ENCODE data around the gene ARHGEF12. TPM values are rescaled to one million over a fixed set of nuclear protein-coding genes. Genes with fewer than 3 reads are reported as not detected.

The ARHGEF12 gene
- polyA plus RNA-seq, 1 donor (not counting 4 experiments of a cell fraction or from before 2014, with no cell fraction given) = 28.8 TPM

DNA sequence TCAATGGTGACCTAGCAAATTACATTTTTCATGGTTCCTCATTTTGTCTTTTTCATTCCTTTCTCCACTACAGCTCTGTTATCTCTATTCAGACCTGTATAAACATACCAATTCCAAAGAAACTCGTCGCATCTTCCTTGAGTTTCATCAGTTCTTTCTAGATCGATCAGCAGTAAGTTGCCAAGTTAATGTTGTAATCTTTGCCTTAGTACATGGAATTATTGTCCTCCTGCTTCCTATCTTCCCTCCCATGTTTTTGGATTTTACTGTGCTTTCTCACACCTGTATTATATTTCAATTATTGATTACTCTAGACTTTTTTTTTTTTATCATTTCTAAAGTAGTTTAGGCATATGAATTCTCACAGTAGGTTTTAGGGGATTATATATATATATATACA, 105.8 kb downstream of the ARHGEF12 start:
- Histone ChIP-seq H3K9me3 (ENCODE audit: control insufficient read depth, low read depth, low read length) (no peaks in the 10 kb centered on the region), H3K4me3 (ENCODE audit: control insufficient read depth in 2 of 3, extremely low read depth in 1 of 3, insufficient read depth in 2 of 3, low read depth in 1 of 3, low read length in 3 of 3) (no peak overlapping the region), H4K20me1 (ENCODE audit: control insufficient read depth, extremely low read depth, insufficient read depth, low read length) (no peaks in the 10 kb centered on the region), H3K27ac (ENCODE audit: control insufficient read depth, insufficient read depth, low read length) (no peak overlapping the region), H3K27me3 (ENCODE audit: control insufficient read depth, extremely low read depth, insufficient read depth, low read length) (no peaks in the 10 kb centered on the region), H3K9me1 (ENCODE audit: control insufficient read depth, extremely low read depth, insufficient read depth, low read length) (no peaks in the 10 kb centered on the region), H3K79me2 (ENCODE audit: control insufficient read depth, insufficient read depth, low read length) (no peaks in the 10 kb centered on the region), H3K4me1 (ENCODE audit: control insufficient read depth, extremely low read depth, insufficient read depth, low read length) (no peaks in the 10 kb centered on the region), H2AFZ (ENCODE audit: control insufficient read depth, low read length) (no peak overlapping the region), H3K9ac (ENCODE audit: control insufficient read depth, extremely low read depth, insufficient read depth, low read length) (no peak overlapping the region), H3K4me2 (ENCODE audit: control insufficient read depth, extremely low read depth, insufficient read depth, low read depth, low read length) (no peak overlapping the region), H3K36me3 (ENCODE audit: control insufficient read depth in 2 of 2, extremely low read depth in 1 of 2, insufficient read depth in 2 of 2, low read length in 2 of 2) (peaks cover 6 to 12% of the 10 kb centered on the region in 2 experiments)
- dilution Hi-C loops (cut with MboI; ENCODE audit: extremely low pct_ligation_motif_present, low sequenced_read_pairs) = no loop called here
- TF ChIP-seq, protein P1, sequence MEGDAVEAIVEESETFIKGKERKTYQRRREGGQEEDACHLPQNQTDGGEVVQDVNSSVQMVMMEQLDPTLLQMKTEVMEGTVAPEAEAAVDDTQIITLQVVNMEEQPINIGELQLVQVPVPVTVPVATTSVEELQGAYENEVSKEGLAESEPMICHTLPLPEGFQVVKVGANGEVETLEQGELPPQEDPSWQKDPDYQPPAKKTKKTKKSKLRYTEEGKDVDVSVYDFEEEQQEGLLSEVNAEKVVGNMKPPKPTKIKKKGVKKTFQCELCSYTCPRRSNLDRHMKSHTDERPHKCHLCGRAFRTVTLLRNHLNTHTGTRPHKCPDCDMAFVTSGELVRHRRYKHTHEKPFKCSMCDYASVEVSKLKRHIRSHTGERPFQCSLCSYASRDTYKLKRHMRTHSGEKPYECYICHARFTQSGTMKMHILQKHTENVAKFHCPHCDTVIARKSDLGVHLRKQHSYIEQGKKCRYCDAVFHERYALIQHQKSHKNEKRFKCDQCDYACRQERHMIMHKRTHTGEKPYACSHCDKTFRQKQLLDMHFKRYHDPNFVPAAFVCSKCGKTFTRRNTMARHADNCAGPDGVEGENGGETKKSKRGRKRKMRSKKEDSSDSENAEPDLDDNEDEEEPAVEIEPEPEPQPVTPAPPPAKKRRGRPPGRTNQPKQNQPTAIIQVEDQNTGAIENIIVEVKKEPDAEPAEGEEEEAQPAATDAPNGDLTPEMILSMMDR (optimal IDR thresholded peaks at IDR 0.05 in 1 of 3, IDR thresholded peaks at IDR 0.05 in 1 of 3, conservative IDR thresholded peaks at IDR 0.05 in 1 of 3; ENCODE audit: extremely low read depth in 1 of 3, insufficient read depth in 2 of 3, low read length in 3 of 3) = no peak
- TF ChIP-seq EZH2 (IDR thresholded peaks at IDR 0.05; ENCODE audit: low read length) = no peak
- DNase-seq (ENCODE audit: low read depth, low spot score) = no peak
- FAIRE-seq = no peak

DNA sequence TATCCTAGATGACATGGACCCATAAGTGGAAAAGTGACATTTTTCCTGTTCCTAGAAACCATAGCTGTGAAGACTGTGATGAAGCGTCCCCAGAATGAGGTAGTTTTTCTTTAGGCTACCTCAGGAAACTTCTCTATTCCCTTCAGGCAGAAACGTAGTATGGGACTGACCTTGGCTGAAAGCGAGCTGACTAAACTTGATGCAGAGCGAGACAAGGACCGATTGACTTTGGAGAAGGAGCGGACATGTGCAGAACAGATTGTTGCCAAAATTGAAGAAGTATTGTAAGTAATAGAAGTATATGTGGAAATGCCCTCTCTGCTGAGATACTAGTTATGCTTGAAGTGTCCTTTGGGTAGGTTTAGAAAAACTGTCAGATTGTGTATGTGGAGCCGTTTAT, 110.6 kb downstream of the ARHGEF12 start:
- TF ChIP-seq, protein P1 (optimal IDR thresholded peaks at IDR 0.05 in 1 of 3, IDR thresholded peaks at IDR 0.05 in 1 of 3, conservative IDR thresholded peaks at IDR 0.05 in 1 of 3; ENCODE audit: extremely low read depth in 1 of 3, insufficient read depth in 2 of 3, low read length in 3 of 3) = no peak
- TF ChIP-seq EZH2 (IDR thresholded peaks at IDR 0.05; ENCODE audit: low read length) = no peak
- H3K9ac ChIP-seq (ENCODE audit: control insufficient read depth, extremely low read depth, insufficient read depth, low read length) = no peak overlapping the region
- dilution Hi-C loops (cut with MboI; ENCODE audit: extremely low pct_ligation_motif_present, low sequenced_read_pairs) = no loop called here
- no peak for FAIRE-seq
- no peaks in the 10 kb centered on the region for H4K20me1 ChIP-seq (ENCODE audit: control insufficient read depth, extremely low read depth, insufficient read depth, low read length)
- H3K4me3 ChIP-seq (ENCODE audit: control insufficient read depth in 2 of 3, extremely low read depth in 1 of 3, insufficient read depth in 2 of 3, low read depth in 1 of 3, low read length in 3 of 3) = no peak overlapping the region
- no peak overlapping the region for H3K27ac ChIP-seq (ENCODE audit: control insufficient read depth, insufficient read depth, low read length)
- peaks cover 14 to 18% of the 10 kb centered on the region in 2 experiments for H3K36me3 ChIP-seq (ENCODE audit: control insufficient read depth in 2 of 2, extremely low read depth in 1 of 2, insufficient read depth in 2 of 2, low read length in 2 of 2)
- no peak overlapping the region for H2AFZ ChIP-seq (ENCODE audit: control insufficient read depth, low read length)
- H3K4me1 ChIP-seq (ENCODE audit: control insufficient read depth, extremely low read depth, insufficient read depth, low read length) = no peaks in the 10 kb centered on the region
- DNase-seq (ENCODE audit: low read depth, low spot score) = no peak
- no peaks in the 10 kb centered on the region for H3K9me1 ChIP-seq (ENCODE audit: control insufficient read depth, extremely low read depth, insufficient read depth, low read length)
- H3K4me2 ChIP-seq (ENCODE audit: control insufficient read depth, extremely low read depth, insufficient read depth, low read depth, low read length) = no peak overlapping the region
- H3K79me2 ChIP-seq (ENCODE audit: control insufficient read depth, insufficient read depth, low read length) = no peaks in the 10 kb centered on the region
- H3K27me3 ChIP-seq (ENCODE audit: control insufficient read depth, extremely low read depth, insufficient read depth, low read length) = no peaks in the 10 kb centered on the region
- no peaks in the 10 kb centered on the region for H3K9me3 ChIP-seq (ENCODE audit: control insufficient read depth, low read depth, low read length)
